ENCODE results near the gene CARS1.

DNA sequence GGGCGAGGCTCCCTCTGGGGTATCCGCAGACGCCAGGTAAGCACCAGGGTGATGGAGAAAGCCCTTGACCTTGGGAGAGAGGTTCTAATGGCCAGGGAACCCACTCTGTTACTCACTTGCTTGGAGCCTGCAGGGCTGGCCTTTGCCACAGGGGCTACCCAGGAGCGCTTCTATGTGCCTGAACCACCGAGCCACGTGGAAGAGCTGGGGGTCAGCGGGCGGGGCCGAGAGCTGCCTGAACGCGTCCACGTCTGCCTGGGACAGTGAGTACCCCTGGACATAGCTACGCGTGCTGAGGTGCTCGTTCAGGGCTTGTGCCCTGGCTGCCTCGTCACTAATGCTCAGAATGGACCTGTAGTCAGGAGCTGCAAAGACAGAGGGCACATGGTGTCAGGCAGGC lies 9.6 kb downstream of the CARS1 start:
- TF ChIP-seq ZNF224 (CRISPR knock-in tag; IDR thresholded peaks at IDR 0.05) (no peak), CREM (IDR thresholded peaks at IDR 0.05; ENCODE audit: low read depth) (no peak), ZNF766 (CRISPR knock-in tag; conservative IDR thresholded peaks at IDR 0.05) (no peak), PKNOX1 (IDR thresholded peaks at IDR 0.05) (no peak), MEF2A (IDR thresholded peaks at IDR 0.05; ENCODE audit: control insufficient read depth, low read depth, low read length) (no peak), ZNF3 (CRISPR knock-in tag; IDR thresholded peaks at IDR 0.05) (no peak), BRF1 (IDR thresholded peaks at IDR 0.05; ENCODE audit: borderline replicate concordance, extremely low read depth, insufficient read length) (no peak), U2AF1 (optimal IDR thresholded peaks at IDR 0.05; ENCODE audit: low read depth, low read length) (no peak)
- TF ChIP-seq, protein P1, sequence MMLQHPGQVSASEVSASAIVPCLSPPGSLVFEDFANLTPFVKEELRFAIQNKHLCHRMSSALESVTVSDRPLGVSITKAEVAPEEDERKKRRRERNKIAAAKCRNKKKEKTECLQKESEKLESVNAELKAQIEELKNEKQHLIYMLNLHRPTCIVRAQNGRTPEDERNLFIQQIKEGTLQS (IDR thresholded peaks at IDR 0.05) = no peak
- TF ChIP-seq, protein P1 (CRISPR knock-in tag; conservative IDR thresholded peaks at IDR 0.05) = no peak
- TF ChIP-seq, protein P2, sequence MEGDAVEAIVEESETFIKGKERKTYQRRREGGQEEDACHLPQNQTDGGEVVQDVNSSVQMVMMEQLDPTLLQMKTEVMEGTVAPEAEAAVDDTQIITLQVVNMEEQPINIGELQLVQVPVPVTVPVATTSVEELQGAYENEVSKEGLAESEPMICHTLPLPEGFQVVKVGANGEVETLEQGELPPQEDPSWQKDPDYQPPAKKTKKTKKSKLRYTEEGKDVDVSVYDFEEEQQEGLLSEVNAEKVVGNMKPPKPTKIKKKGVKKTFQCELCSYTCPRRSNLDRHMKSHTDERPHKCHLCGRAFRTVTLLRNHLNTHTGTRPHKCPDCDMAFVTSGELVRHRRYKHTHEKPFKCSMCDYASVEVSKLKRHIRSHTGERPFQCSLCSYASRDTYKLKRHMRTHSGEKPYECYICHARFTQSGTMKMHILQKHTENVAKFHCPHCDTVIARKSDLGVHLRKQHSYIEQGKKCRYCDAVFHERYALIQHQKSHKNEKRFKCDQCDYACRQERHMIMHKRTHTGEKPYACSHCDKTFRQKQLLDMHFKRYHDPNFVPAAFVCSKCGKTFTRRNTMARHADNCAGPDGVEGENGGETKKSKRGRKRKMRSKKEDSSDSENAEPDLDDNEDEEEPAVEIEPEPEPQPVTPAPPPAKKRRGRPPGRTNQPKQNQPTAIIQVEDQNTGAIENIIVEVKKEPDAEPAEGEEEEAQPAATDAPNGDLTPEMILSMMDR (IDR thresholded peaks at IDR 0.05 in 2 of 3, conservative IDR thresholded peaks at IDR 0.05 in 1 of 3; ENCODE audit: insufficient read depth in 2 of 3, low read depth in 1 of 3, low read length in 3 of 3) = no peak
